Activated CD4-positive, alpha-beta T cell treated with anti-CD3 and anti-CD28 coated beads for 4 hours (primary cell): ENCODE measurements around the gene KRTAP5-4.
"Not testable (repeated sequence)": the region's sequence is repeated elsewhere in the genome, so short reads cannot be mapped to it uniquely, and the experiment has no call there.

ENCODE experiments used
- DNase-seq, 2 donors: peaks; one replicate each; pipeline ENCODE4 v3.0.0-alpha.2; 2020

The KRTAP5-4 gene

DNA sequence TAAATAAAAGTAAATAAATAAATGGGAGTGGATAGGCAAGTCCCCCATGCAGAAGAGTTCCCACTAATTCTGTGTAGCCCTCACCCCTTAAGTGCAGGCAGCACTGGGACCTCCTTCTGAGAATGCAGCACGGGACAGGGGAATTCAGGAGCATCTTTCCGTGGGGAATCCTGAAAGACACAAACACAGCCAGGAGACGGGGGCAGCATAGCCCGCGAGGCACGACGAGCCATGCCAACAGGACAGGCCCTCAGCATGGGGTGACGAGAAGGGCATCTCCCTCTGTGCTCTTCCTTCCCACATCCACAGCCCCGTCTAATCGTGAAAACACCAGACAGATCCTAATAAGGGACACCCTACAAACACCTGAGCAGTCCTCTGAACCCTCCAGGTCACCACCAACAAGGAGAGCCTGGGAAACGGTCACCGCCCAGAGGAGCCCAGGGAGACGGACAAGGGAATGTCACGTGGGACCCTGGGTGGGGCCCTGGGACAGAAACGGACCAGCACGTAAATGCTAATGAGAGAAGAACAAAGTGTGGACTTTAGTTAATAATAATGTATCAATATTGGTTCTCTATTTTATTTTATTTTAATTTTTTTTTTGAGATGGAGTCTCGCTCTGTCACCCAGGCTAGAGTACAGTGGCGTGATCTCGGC, 14.5 kb upstream of the KRTAP5-4 start:
- no peak for DNase-seq

DNA sequence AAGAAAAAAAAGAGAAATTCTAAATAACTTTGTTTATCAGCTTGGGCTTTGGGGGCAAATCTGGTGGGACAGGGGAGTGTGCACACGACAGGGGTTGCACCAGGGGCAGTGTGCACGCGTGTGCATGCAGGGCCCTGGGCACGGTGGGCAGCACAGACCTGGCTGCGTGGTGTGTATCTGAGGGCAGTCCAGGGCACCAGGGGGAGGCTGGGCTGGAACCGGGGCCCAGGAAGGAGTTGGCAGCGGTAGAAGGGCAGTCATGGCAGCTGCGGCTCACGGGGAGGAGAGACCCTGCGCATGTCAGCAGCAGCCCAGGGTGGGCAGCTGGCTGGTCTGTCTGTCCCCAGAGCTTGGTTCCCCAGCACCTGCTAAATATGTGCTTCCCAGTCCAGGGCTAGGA, 11.9 kb upstream of the KRTAP5-4 start:
- no peak for DNase-seq

DNA sequence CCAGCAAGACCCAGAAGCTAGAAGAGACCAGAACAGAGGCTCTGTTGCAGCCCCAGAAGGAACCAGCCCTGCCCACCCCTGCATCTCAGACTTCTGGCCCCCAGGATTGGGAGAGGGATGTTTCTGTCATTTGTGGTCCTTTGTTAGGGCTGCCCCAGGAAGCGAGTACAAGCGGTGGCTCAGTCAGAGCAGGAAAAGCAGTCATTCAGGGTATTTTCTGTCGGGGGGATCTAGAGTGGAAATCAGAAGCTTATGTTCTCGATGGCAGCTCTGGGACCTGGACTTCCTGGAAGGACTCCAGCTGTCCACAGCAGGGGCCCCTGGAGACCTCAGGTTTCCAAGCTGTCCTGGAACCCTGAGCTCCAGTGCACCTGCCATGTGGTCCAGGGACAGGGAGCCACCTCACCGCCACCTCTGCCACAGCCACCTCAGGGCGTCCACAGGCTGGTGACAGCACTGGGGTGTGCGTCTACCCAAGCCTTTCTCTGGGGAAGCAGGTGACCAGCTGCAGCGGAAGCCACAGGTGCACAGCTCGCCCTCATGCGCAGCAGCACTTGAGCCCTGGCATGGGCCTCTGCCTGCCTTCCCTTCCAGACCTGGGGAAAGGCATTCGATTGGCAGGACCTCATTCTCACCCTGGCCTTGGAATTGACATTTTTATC, 10.2 kb upstream of the KRTAP5-4 start:
- DNase-seq: no peak

DNA sequence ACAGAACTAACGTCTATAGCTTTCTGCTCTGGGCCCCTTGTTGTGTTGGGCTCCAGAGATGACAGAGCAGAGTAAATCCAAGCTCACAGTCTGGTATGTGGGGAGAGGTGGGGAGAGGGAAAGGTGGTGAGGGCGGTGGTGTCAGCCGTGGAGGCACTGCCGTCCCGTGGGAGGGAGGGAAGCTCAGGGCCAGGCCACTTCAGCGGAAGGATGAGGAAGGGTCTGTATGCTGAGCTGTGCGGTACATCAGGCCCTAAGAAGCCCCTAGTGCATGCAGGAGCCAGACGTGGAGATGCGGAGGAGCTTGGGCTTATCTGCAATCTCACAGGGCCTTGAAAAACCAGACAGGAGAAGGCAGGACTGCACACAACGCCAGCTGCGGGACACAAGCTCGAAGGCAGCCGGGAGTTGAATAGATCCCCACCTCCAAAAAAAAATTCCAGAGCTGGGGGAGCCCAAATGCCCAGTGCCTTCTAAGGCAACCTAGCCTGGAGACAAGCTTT, 9.2 kb upstream of the KRTAP5-4 start:
- no peak for DNase-seq

DNA sequence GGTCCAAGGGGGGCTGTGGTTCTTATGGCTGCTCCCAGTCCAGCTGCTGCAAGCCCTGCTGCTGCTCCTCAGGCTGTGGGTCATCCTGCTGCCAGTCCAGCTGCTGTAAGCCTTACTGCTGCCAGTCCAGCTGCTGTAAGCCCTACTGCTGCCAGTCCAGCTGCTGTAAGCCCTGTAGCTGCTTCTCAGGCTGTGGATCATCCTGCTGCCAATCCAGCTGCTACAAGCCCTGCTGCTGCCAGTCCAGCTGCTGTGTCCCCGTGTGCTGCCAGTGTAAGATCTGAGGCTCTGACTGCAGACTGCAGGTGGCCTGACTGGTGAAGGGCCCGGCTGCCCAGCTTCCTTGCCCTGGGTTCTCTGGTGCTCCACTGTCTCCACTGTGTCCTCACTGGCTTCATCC, 8.3 kb upstream of the KRTAP5-4 start:
- DNase-seq: no peak

DNA sequence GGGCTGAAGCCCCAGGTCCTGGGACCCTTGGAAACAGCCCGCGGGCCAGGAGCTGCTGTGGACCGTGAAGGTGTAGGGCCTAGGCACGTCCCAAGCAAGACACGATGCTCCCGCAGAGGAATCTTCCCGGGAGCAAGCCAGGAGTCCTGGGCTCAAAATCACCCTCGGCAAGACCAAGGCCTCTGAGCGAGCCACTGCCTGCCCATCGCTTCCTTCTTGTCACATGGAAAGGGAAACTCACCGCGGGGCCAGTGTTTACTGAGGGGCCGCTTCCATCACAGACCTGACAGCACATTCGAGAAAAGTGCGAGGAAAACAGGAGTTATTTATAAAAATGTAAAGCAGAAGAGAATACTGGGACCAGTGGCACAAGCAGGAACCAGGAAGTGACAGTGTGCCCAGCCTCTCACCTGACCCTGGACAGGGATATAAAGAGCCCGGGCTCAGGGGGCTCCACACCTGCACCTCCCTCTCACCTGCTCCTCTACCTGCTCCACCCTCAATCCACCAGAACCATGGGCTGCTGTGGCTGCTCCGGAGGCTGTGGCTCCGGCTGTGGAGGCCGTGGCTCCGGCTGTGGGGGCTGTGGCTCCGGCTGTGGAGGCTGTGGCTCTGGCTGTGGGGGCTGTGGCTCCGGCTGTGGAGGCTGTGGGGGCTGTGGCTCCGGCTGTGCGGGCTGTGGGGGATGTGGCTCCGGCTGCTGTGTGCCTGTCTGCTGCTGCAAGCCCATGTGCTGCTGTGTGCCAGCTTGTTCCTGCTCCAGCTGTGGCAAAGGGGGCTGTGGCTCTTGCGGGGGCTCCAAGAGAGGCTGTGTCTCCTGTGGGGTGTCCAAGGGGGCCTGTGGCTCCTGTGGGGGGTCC, 7.6 kb upstream of the KRTAP5-4 start, which contains the start of gene KRTAP5-5:
Gene KRTAP5-5, plus strand, starts transcription at position 450 of the 860 bp plus-strand sequence. Its CDS starts 66 bp downstream, at position 516.
- DNase-seq: no peak

DNA sequence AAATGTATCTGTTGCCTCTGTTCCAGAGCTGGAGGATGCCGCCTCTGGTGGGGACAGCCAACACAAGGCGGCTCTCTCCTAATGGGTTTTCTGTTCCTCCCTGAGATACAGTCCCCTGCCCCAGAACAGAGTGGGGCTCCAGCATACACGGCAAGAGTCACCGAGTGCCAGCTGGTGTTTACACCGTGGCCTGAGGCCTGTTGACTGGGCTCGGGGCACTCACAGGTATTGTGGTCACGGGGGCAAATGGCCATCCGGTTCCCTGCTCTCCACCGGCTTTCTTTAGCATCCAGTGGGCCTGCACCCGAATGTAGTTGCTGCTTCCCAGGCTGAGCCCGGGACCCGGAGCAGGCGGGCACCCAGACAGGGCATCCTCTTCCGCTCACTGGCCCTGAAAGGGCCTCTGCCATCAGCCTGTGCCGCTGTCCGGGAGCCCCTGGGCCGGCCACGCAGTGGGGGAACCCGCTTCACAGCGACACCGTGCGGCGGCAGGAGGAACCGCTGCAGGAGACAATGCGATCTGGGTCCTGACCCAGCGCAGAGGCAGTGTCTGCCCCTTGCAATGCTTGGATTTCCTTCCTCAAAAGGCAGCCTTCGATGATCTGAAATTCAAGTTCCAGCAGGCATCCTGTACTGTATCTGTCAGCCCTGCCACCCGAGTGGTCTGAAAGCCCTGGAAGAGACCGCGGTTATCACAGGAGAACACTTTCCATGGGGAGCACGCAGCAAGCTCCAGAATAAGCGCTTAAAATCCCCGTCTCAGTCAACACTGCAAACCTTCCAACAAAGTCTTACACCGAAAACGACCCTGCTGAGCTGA, 6.8 kb upstream of the KRTAP5-4 start:
- peak; percentile 48 to 55 for DNase-seq

DNA sequence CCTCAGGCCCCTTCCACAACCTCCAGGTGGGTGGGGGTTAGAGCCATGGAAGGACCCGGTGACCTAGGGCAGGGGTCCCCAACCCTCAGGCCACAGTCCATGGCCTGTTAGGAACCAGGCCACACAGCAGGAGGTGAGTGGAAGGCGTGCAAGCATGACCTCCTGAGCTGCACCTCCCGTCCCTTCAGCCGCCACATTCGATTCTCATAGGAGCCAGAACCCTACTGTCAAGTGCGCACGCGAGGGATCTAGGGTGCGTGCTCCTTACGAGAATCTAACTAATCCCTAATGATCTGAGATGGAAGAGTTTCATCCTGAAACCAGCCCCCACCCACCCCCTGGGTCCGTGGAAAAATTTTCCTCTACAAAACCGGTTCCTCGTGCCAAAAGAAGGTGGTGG, 3.6 kb upstream of the KRTAP5-4 start:
- no peak for DNase-seq

DNA sequence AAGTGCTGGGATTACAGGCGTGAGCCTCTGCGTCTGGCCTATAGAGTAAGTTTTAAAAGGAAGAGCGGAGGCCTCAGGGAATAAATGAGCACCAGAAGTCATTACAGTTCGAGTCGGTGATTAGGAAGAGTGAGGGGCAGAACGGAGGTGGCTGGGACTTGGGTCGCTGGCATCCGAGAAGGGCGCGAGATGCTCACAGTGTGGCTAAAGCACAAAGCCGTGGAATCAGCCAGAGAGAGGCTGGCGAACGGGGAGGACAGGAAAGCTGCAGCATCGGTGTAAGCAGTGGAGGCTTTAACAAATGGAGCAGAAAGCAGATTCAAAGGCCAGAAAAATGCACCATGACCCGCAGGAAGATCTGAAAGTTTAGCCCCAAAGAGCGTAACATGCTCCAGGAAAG, 2.7 kb upstream of the KRTAP5-4 start:
- DNase-seq: no peak

DNA sequence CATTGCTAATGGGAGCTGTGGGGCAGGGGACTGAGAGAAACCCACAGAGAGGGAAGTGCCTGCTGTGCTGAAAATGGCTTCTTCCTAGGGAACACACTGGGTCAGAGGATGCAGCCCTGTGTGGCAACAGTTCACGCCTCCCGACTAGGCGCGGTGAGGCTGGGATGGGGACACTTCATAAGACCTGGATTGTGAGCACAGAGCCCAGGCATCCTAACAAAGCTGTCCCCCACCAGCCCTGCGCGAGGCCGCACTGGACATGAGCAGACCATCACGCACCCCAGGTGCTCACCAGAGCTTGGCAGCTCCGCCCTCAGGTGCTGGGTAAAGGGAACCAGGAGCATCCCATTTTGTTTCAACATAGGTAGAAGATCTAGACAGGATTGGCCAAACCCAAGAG, 1.8 kb upstream of the KRTAP5-4 start:
- no peak for DNase-seq

DNA sequence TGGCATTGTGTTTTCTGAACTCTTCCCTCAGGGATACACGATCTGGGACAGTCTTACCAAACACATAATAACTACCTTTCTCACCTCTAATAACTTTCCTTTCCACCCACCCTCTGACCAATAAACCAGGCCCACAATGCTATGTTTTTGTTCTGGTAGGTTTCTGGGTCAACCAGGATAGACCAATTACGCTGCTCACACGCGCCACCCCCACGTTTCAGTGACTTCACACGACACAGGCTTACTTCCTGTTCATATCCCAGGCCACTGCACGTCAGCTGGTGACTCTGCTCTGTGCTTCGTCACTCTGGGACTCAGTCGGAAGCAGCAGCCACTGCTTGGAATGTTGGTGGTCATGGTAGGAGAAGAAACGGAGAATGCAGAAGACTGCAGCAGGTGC, 2.5 kb downstream of the KRTAP5-4 start:
- DNase-seq: peak in 1 of 2 donors; percentile 14

DNA sequence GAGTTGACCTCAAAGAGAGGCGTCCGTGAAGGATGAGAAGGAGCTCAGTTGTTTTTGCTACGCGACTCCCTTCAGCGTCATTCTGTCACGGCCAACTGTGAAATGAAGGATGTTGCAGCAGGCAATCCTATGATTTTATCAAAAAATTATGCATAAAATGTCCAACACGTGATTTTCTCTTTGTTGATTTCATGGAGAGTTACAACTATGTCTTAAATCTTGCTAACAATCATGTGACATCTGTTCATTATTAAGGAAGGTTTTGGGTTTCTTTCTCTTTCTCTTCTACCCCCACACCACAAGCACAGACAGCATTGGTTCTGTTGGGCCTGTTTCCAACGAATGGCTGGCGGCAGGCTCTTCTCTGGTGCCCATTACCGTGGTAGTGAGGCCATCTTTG, 3.7 kb downstream of the KRTAP5-4 start:
- no peak for DNase-seq

DNA sequence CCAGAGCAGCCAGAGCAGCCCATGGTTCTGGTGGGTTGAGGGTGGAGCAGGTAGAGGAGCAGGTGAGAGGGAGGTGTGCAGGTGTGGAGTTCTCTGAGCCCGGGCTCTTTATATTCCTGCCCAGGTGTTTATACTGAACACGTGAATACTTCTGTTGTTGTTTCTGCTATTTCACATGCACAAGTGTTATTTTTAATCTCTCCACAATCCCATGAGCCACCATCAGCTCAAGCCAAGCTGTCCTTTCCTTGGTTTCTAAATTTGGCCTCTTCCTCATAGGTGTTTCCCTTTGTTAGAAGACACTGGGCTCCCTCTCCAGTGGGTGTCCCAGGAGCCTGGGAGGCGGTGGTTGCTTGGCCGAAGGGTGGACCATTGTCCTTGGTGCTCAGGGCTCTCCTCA, 13.6 kb downstream of the KRTAP5-4 start, which contains the start of gene KRTAP5-3:
Gene KRTAP5-3, minus strand, starts transcription at position 101 of the 400 bp plus-strand sequence. Its CDS starts 78 bp downstream, at position 23.
- no peak for DNase-seq

DNA sequence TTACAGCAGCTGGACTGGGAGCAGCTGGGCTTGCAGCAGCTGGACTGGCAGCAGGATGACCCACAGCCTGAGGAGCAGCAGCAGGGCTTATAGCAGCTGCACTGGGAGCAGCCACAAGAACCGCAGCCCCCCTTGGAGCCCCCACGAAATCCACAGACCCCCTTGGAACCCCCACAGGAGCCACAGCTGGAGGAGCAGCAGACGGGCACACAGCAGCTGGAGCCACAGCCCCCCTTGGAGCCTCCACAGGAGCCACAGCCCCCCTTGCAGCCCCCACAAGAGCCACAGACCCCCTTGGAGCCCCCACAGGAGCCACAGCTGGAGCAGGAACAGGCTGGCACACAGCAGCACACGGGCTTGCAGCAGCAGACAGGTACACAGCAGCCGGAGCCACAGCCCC, 14.0 kb downstream of the KRTAP5-4 start:
- DNase-seq: not testable (repeated sequence)

DNA sequence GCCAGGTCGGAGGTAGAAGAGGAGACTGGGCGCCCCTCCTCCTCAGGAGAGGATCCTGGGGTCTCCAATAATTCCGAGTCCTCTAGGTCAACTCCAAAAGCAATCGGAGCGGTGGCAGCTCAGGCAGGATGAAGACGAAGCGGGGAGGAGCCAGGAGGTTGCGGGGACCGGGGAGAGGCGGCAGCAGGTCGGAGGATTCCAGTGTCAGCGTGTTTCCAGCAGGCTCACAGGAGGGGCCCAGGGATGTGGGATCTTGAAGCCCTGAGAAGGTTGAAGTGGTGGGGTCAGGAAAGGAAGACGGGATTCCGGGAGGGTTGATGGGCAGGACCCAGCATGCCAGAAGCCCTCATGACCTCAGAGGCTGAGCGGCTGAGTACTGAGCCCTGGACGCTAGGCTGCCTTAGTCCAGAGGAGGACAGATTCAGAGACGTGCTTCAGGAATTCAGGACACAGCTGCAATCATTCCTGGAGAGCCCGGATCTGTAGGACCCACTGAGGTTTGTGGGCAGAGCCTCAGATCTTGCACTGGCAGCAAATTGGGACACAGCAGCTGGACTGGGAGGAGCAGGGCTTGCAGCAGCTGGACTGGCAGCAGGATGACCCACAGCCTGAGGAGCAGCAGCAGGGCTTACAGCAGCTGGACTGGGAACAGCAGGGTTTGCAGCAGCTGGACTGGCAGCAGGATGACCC, 14.6 kb downstream of the KRTAP5-4 start:
- not testable (repeated sequence) for DNase-seq

DNA sequence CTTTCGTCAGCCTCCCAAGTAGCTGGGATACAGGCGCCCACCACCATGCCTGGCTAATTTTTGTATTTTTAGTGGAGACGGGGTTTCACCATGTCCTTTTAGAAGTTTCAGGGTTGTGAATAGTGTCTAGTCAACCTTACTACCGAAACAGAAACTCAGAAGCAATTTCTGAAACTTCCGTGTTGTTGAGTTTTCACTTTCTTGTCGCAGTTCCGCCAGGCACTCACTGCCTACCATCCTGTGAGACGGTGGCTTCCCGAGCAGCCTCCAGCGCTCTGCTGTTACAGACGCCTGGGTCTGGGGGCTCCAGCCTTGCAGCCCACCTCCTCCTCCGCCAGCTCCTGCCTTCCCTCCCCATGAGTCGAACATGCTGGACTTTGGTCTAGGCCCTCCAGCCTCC, 16.0 kb downstream of the KRTAP5-4 start:
- not testable (repeated sequence) for DNase-seq

DNA sequence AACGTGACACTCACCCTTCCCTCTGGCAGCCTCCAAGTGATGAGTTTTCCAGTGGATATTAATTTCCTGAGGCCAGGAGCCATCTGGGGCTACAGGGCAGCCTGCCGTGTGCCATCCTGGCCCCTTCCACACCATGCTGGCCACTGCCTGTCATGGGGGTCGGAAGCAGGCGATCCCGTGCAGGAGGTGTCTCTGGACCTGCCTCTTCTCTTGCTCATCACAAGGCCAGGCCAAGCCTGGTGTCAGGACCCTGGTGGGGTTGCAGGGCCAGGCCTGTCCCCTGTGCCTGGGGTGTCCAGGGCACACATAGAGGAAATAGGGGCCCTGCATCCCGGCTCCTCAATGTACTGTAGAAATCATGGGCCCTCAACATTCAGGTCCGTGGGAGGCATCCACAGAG, 17.2 kb downstream of the KRTAP5-4 start:
- no peak for DNase-seq

DNA sequence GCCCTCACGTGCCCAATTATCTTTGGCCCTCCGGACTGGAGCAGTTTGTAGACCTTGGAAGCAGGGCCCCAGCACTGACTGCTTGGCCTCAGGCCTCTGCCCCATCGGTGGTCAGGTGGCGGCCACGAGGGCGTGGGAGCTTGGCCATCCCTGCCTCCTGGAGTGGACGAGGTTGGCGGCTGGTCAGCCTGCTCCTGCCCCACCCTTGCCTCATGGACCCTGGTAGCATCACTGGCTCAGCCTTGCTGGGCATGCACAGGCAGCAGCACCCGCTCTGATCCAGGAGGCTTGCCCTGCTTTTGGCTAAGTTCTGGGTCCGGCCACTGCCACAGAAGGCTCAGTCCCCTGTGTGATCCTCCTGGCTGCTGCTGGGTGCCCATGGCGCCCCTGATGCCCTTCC, 17.8 kb downstream of the KRTAP5-4 start:
- DNase-seq: no peak

DNA sequence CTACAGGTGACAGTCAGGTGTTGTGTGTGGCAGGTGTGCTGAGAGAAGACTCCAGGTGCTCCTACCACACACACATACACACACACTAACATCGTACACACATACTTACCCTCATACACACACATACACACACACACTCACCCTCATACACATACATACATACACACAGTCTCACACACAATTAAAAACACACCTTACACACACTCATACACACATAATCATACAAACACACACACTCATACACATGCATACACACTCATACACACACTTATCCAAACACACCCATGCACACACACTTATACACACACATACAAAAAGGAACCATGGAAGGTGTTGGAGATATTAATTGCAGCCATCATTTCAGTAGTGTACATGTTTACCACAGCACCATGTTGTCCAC, 18.3 kb downstream of the KRTAP5-4 start:
- no peak for DNase-seq

DNA sequence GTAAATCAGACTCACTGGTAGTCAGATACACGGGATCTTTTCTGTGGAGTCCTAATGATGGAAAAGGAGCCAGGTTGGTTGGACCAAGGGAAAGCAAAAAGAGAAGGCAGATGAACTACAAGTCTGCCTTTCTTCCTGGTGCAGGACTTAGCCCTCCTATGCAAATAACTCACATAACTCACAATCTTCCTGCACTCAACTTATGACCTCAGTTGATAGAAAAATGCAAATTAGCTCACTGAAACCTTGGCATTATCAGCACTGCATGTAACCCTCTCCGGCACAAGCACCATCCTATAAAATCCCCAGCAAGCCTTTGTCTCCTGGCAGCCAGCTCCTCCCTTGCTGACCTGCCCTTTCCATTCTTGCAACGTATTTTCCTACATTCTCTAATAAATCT, 20.3 kb downstream of the KRTAP5-4 start:
- DNase-seq: not testable (repeated sequence)

DNA sequence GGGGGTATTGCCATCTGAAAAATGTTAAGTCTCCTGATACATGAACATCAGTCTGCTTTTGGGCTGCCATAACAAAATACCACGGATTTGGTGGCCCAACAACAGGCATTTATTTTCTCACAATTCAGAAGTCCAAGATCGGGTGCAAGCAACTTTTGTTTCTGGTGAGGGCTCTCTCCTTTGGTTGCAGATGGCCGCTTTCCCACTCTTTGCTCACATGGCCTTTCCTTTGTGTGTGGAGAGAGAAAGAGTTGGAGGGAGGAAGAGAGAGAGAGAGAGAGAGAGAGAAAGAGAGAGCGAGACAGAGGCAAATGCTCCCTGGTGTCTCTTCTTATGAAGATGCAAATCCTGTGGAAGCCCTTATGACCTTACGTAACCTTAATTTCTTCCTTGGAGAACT, 21.3 kb downstream of the KRTAP5-4 start:
- no peak for DNase-seq

DNA sequence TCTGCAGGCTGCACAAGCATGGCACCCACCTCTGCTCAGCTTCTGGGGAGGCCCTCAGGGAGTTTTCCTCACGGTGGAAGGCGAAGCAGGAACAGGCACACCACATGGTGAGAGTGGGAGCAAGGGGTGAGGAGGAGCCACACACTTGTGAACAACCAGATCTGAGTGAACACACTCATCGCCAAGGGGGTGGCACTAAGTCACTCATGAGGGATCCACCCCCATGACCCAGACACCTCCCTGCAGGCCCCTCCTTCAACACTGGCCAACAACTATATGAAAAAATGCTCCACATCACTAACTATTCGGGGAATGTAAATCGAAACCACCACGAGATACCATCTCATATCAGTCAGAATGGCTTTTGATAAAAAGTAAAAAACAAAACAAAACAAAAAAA, 23.1 kb downstream of the KRTAP5-4 start:
- DNase-seq: no peak
